Stimulated activated CD4-positive, alpha-beta T cell treated with anti-CD3 and anti-CD28 coated beads, Interleukin-1b, Interleukin-23, amount 100 ng/mL, for 24 hours (primary cell): Measurements from ENCODE around the gene FCGR3A.
"Not testable (repeated sequence)": the region's sequence is repeated elsewhere in the genome, so short reads cannot be mapped to it uniquely, and the experiment has no call there.

Experiments
- DNase-seq, 4 experiments: peaks; one replicate each; pipeline ENCODE4 v3.0.0-alpha.2; 2020; ENCODE audit warnings: low read depth in 4 of 4, low spot score in 1 of 4

FCGR3A gene

DNA sequence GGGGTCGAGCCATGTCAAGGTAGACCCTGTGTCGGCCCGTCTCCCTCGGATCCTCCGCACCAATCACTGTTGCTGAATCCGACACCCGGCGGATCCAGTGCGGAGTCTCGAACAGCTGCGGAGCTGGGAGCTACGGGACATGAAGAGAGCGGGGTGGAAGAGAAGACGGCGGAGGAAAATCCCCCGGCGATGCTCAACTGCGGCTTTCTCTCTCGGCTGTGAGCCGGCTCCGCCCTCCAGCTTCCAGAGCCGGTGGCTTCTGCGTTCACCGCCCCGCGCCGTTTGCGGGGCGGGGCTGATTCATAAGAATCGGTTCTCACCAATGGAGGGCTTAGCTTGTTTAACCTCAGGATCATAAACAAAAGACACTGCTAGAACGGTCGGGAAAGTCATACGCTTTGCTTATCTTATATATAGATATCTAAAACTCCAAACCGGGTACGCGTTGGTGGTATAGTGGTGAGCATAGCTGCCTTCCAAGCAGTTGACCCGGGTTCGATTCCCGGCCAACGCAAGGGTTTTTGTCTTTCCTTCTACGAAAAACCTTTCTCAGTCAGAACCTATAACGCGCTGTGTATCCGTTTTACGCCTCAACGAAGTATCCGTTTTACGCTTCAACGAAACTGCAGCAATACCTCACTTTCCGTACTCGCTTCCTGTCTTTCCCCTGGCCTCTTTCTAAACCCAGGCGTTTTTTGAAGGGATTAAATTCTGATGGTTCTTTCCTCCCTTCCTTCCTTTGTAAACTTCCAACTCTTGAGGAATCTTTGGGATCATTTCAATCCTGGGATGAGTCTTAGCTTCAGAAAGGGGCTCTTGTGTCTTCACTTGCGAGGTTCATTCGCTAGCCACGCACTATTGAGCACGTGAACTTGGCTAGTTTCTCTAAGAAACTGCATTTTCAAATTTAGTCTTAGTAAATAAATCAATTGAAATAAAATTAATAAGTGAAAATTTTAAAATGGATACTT is 18.7 kb downstream of the FCGR3A start:
- peak; percentile 64 to 96 (median 87) for DNase-seq

DNA sequence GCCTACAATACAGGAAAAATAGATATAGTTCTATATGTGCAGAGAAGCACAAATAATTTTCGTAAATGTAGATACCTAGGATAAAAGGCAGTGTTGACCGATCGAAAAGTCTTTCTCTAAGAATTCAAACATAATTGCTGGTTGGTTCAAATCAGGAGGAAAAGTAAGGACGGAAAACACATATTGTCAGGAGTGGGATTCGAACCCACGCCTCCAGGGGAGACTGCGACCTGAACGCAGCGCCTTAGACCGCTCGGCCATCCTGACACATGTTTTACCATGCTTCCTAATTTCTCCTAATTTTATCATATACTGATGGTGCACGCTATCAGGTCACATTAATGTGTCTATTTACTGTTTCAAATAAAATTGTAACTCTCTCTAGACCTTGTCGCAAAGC is 19.5 kb downstream of the FCGR3A start:
- DNase-seq, result peak in 3 of 4 experiments; percentile 49 to 75 (median 72)

DNA sequence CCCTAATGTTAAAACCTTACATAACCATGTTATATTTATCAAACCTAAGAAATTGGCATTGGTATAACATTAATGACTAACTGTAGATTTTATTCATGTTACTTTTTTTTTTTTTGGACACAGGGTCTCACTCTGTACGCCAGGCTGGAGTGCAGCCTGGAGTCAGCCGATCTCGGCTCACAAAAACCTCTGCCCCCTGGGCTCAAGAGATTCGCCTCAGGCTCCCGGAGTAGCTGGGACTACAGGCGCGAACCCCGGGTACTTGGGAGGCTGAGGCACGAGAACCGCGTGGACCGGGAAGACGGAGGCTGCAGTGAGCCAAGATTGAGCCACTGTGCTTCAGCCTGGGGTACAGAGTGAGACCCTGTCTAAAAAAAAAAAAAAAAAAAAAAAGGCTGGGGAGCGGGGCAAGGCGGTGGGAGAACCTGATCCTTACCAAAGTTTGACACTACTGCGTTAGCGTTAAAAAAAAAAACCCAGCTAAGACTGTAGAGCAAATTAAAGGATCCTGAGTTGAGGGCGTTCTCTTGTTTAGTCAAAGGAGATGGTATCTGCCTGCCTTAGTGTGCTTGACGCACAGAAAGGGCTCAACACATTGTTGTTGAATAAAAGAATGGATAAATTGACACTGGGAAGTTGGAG is 20.0 kb downstream of the FCGR3A start:
- DNase-seq, result not testable (repeated sequence)

DNA sequence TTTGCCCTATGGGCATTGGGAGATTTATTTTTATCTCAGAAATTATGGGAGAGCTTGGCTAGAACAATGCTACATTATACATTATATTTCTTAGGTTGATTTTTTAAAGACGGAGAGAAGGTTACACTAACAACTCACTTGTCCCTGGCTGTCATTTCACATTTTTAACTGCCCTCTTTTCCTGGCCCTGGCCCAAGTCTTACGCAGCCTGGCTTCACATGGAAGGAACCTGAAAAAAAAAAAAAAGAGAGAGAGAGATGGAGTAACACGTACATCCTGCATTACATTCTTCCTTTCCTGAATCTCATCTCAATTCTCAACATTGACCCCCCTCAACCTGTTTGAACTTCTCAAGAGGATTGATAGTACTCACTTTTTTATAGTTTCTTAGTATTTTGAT is 21.1 kb downstream of the FCGR3A start:
- not testable (repeated sequence) for DNase-seq

DNA sequence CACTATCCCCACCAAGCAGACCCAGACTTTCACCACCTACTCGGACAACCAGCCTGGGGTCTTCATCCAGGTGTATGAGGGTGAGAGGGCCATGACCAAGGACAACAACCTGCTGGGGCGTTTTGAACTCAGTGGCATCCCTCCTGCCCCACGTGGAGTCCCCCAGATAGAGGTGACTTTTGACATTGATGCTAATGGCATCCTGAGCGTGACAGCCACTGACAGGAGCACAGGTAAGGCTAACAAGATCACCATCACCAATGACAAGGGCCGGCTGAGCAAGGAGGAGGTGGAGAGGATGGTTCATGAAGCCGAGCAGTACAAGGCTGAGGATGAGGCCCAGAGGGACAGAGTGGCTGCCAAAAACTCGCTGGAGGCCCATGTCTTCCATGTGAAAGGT is 23.7 kb downstream of the FCGR3A start:
- not testable (repeated sequence) for DNase-seq

DNA sequence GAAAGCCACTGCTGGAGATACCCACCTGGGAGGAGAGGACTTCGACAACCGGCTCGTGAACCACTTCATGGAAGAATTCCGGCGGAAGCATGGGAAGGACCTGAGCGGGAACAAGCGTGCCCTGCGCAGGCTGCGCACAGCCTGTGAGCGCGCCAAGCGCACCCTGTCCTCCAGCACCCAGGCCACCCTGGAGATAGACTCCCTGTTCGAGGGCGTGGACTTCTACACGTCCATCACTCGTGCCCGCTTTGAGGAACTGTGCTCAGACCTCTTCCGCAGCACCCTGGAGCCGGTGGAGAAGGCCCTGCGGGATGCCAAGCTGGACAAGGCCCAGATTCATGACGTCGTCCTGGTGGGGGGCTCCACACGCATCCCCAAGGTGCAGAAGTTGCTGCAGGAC is 24.3 kb downstream of the FCGR3A start:
- not testable (repeated sequence) for DNase-seq

DNA sequence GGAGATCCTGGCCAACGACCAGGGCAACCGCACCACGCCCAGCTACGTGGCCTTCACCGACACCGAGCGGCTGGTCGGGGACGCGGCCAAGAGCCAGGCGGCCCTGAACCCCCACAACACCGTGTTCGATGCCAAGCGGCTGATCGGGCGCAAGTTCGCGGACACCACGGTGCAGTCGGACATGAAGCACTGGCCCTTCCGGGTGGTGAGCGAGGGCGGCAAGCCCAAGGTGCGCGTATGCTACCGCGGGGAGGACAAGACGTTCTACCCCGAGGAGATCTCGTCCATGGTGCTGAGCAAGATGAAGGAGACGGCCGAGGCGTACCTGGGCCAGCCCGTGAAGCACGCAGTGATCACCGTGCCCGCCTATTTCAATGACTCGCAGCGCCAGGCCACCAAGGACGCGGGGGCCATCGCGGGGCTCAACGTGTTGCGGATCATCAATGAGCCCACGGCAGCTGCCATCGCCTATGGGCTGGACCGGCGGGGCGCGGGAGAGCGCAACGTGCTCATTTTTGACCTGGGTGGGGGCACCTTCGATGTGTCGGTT is 24.8 kb downstream of the FCGR3A start:
- DNase-seq, result not testable (repeated sequence)

- DNase-seq, result peak in 3 of 4 experiments; percentile 70 to 77 (median 72)
Observed at GRCh38 chr1:161523817-161524741, 25.5 kb downstream of the FCGR3A start, which contains the start of gene HSPA6. TSS of gene HSPA6 (plus strand) at chr1:161524540. CDS start at chr1:161524659, 119 bp downstream.

DNA sequence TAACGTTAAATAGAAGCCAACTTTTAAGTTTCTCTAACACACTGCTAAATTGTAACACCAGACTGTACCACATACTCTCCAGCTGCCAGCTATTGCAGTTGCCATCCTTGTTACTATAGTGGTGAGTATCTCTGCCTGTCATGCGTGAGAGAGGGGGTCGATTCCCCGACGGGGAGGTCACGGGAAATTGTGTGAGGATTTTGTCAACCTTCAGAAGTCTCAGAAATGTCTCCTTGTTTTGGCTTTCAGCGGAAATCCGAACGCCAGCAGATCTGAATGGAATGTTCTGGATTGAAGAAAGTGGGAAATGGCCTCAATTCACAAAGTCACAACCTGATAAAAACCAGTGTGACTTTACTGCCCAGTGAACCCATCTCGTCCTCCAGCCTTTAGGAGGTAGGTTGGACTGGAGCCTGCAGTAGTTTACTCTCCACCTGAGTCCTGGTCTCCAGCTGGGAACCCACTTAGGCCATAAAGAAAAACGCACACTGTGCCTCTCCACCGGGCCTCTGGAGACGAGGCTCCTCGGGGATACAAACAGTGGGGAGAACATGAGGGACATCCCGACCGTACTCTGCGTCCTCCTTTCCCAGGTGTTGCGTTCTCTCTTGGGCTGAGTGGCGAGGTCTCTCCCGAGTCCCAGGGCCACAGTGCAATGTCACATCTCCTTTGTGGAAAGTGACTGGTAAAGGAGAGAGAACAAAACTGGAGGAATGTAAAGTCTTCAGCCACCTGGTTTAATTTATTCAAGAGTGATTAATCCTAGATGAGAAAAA is 26.4 kb downstream of the FCGR3A start:
- not testable (repeated sequence) for DNase-seq

DNA sequence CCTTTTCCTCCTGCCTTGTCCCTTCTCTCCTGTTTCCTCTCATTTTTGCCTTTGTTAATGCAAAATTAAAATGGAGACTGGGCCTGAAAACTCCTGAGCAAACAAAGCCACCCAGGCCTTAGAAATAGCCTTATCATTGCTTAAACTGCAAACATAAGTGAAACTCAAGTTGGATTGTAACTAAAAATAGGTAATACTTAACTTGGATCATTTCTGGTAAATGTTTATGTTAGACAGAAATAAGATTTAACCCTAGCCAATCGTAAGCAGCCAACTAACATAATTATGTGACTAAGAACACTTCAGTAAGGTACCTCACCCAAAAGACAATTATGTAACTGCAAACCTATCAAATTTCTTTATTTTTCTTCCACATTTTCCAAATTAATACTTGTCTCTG is 35.7 kb downstream of the FCGR3A start:
- not testable (repeated sequence) for DNase-seq

- DNase-seq, result not testable (repeated sequence)
Observed at GRCh38 chr1:161513448-161513780, 36.2 kb downstream of the FCGR3A start.

GRCh38 chr1:161512636-161513447 is 36.8 kb downstream of the FCGR3A start:
- not testable (repeated sequence) for DNase-seq

DNA sequence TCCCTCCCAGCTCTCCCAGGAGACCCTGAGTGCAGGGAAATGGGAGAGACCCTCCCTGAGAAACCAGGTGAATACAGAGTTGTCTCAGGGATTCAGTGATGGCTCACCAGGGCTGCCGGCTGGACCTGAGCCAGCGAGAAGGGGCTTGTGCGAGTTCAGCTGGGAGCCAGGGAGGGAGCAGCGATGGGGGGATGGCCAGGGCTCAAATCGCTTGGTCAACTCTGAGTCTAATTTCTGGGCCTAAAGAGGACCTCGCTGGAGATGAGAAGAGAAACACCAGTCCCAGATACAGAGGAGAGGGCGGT is 37.9 kb downstream of the FCGR3A start:
- DNase-seq, result no peak

DNA sequence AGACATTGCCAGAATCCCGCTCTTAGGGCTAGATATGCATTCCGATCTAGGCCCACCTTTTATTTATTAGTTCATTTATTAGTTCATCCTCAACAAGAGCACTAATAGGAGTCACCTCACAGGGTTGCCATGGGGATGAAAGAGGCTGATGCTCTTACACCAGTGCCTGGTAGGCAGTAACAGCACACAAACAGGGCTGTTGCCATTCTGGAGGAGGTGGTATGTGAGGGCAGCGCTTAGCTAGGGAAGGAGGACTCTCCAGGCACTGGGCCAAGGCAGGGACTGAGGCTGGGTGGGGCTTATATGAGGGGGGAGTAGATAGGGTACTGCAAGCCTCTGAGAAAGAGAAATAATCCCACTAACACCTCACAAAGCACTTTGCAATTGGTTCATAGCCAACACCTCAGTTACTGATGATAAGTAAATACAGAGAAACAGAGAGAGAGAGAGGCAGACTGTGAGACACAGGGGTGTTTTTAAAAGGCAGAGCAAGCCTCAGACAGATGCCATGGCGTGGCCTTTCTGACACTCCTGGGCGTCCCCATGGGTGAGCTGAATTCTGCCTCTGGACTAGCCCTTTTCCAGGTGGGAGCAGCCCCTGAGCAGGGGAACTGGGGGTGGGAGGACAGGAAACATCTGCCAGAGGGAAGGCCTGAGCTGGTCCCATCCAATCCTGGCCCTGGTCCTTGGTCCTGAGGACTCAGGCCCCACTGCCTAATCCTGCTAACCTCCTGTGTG is 38.4 kb downstream of the FCGR3A start:
- DNase-seq, result no peak

GRCh38 chr1:161510477-161510876 is 39.1 kb downstream of the FCGR3A start:
- DNase-seq, result no peak

DNA sequence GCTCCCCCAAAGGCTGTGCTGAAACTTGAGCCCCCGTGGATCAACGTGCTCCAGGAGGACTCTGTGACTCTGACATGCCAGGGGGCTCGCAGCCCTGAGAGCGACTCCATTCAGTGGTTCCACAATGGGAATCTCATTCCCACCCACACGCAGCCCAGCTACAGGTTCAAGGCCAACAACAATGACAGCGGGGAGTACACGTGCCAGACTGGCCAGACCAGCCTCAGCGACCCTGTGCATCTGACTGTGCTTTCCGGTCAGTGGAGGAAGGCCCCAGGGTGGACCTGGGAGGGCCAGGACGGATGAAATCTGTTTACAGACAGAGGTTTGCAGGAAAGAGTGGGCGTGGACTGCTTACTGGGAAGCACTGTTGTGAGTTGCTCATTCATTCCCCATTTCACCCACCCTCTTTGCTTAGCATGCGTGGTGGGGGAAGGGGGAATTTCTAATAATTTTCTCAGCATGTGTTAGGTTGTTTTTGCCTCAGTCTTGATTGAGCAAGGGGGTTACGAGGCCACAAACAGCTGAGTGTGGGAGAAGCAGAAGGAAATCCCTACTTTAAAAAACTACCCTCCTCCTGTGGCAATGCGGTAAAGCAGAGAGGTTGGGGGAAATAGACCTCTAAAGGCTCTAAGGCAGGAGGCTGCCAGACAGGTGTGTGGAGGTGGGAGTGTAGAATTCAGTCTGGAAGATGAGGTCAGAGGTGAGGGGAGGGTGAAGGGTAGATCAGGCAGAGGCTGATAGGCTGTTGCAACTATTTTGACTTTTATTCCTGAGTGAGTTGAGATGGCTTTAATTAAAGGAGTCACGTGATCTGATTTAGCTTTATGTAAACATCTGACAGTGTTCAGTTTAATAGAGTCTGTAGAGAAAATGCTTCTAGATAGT is 43.0 kb downstream of the FCGR3A start:
- DNase-seq, result no peak

- DNase-seq, result no peak
Observed at GRCh38 chr1:161505686-161506085, 43.9 kb downstream of the FCGR3A start.

DNA sequence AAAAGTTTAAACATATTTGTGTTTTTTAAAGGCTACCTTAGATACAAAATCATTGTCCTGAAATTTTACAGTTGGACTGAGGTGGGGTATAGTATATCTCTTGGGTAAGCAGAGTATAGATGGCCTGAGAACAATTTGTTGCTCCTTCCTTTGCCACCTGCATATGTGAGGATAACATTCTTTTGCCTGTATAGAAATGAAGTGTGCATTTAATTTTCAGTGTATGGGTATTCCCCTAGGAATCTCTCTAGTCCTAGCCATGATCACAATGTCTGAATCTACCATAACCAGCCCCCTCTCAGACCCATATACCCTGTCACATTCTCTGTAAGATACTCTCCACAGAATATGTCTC is 46.2 kb downstream of the FCGR3A start:
- no peak for DNase-seq
